Measurements from ENCODE around the gene ACOX2. TPM values are rescaled to one million over a fixed set of nuclear protein-coding genes. Genes with fewer than 3 reads are reported as not detected.

The ACOX2 gene
- total and polyA plus RNA-seq, 2 donors (not counting 3 experiments of a cell fraction or from before 2014, with no cell fraction given): 1.5 to 10.5 TPM

DNA sequence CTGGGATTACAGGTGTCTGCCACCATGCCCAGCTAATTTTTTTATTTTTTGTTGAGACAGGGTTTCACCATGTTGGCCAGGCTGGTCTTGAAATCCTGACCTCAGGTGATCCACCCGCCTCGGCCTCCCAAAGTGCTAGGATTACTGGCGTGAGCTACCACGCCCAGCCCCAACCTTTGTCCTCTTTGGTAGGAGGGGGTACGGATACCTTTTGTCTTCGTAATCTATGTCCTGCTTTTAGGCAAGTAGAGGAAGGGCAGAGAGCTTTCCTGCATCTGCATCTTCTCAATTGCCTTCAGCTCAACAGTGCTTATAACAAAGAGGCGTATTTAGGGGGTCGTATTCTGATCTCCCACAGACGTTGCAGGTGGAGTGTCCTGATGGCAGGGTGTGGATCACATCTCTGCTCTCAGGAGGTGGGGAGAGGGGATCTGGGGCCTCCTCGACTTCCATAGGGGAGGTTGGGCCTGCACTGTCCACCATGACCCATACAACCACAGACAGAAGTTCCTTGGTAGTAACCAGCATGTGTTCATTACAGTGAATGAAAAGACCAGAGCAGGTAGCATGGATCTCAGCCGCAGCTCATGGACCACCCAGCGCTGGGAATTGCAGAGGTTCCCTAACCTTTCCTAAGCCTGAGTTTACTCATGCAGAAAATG is 66.5 kb downstream of the ACOX2 start:
- CTCF ChIA-PET: interaction anchor here (1.0 to 1.5 kb wide), 2 partner anchors 21 to 87 kb away, joined by 3 to 4 read pairs; partner anchors contain the start of gene KCTD6
- FAIRE-seq: no peak
- dilution Hi-C loops (cut with MboI; ENCODE audit: extremely low pct_ligation_motif_present, low sequenced_read_pairs) (no loop called here), intact Hi-C loops (cut with micrococcal nuclease) (no loop called here)
- H3K27ac ChIP-seq (ENCODE audit: insufficient read depth, low read depth, low read length): no peak overlapping the region
- H3K27me3 ChIP-seq (ENCODE audit: control insufficient read depth in 2 of 2, insufficient read depth in 2 of 2, low read length in 2 of 2): no peaks in the 10 kb centered on the region
- POLR2A ChIA-PET: no interaction called here
- no peak overlapping the region for H3K4me3 ChIP-seq (replicated peaks in 1 of 3; ENCODE audit: insufficient read depth in 1 of 3, low read depth in 1 of 3, low read length in 3 of 3)
- no peaks in the 10 kb centered on the region for H3K79me2 ChIP-seq (ENCODE audit: control insufficient read depth, insufficient read depth, low read length)
- no peak overlapping the region for H3K9ac ChIP-seq (replicated peaks; ENCODE audit: extremely low read depth, insufficient read depth, low read length)
- no peak overlapping the region for H2AFZ ChIP-seq (ENCODE audit: low read depth, low read length)
- no peaks in the 10 kb centered on the region for H4K20me1 ChIP-seq (replicated peaks; ENCODE audit: control insufficient read depth, extremely low read depth, insufficient read depth, low read length)
- no peak overlapping the region for H3K4me2 ChIP-seq (ENCODE audit: insufficient read depth, low read length)
- H3K9me3 ChIP-seq (replicated peaks; ENCODE audit: control insufficient read depth, insufficient read depth, low read length): no peaks in the 10 kb centered on the region
- peaks cover 3% of the 10 kb centered on the region for H3K4me1 ChIP-seq (ENCODE audit: control insufficient read depth, extremely low read depth, insufficient read depth, low read length)
- no TSS peak for BruUV-seq (replicated peaks)
- DNase-seq (ENCODE audit: low read depth, low spot score): no peak
- no peaks in the 10 kb centered on the region for H3K36me3 ChIP-seq (ENCODE audit: control insufficient read depth in 2 of 2, extremely low read depth in 1 of 2, insufficient read depth in 2 of 2, low read length in 2 of 2)
- TF ChIP-seq MYC (IDR thresholded peaks at IDR 0.05; ENCODE audit: low read depth, low read length) (no peak), FOS (IDR thresholded peaks at IDR 0.05; ENCODE audit: borderline replicate concordance, insufficient read depth, low read length) (no peak)
- H3K9me1 ChIP-seq (replicated peaks; ENCODE audit: control insufficient read depth, extremely low read depth, insufficient read depth, low read length): no peaks in the 10 kb centered on the region

GRCh38 chr3:58469096-58469495 is 67.9 kb downstream of the ACOX2 start:
- FAIRE-seq (no peak), DNase-seq (ENCODE audit: low read depth, low spot score) (no peak)
- no peak overlapping the region for H3K4me3 ChIP-seq (replicated peaks in 1 of 3; ENCODE audit: insufficient read depth in 1 of 3, low read depth in 1 of 3, low read length in 3 of 3)
- CTCF ChIA-PET: interaction anchor here (1.5 to 2.0 kb wide), 2 partner anchors 22 to 88 kb away, joined by 3 to 6 read pairs; partner anchors contain the start of gene KCTD6
- no peak overlapping the region for H3K9ac ChIP-seq (replicated peaks; ENCODE audit: extremely low read depth, insufficient read depth, low read length)
- no peak overlapping the region for H3K27ac ChIP-seq (ENCODE audit: insufficient read depth, low read depth, low read length)
- H3K4me2 ChIP-seq (ENCODE audit: insufficient read depth, low read length): no peak overlapping the region
- no peaks in the 10 kb centered on the region for H3K9me1 ChIP-seq (replicated peaks; ENCODE audit: control insufficient read depth, extremely low read depth, insufficient read depth, low read length)
- dilution Hi-C loops (cut with MboI; ENCODE audit: extremely low pct_ligation_motif_present, low sequenced_read_pairs): no loop called here
- H3K27me3 ChIP-seq (ENCODE audit: control insufficient read depth in 2 of 2, insufficient read depth in 2 of 2, low read length in 2 of 2): no peaks in the 10 kb centered on the region
- H3K4me1 ChIP-seq (ENCODE audit: control insufficient read depth, extremely low read depth, insufficient read depth, low read length): peaks cover 3% of the 10 kb centered on the region
- no peaks in the 10 kb centered on the region for H3K79me2 ChIP-seq (ENCODE audit: control insufficient read depth, insufficient read depth, low read length)
- POLR2A ChIA-PET: no interaction called here
- TF ChIP-seq, protein P1, sequence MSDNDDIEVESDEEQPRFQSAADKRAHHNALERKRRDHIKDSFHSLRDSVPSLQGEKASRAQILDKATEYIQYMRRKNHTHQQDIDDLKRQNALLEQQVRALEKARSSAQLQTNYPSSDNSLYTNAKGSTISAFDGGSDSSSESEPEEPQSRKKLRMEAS (IDR thresholded peaks at IDR 0.05; ENCODE audit: insufficient read depth, insufficient read length): no peak
- TF ChIP-seq POLR2AphosphoS5 (IDR thresholded peaks at IDR 0.05; ENCODE audit: insufficient read depth, low read depth, low read length) (no peak), EZH2 (IDR thresholded peaks at IDR 0.05; ENCODE audit: borderline replicate concordance, low read depth, low read length, severe bottlenecking) (no peak), JUN (IDR thresholded peaks at IDR 0.05; ENCODE audit: borderline replicate concordance, insufficient read depth, insufficient read length, low read depth) (no peak), POLR2A (IDR thresholded peaks at IDR 0.05; ENCODE audit: low read depth, low read length) (no peak), FOS (IDR thresholded peaks at IDR 0.05; ENCODE audit: borderline replicate concordance, insufficient read depth, low read length) (no peak)
- H2AFZ ChIP-seq (ENCODE audit: low read depth, low read length): no peak overlapping the region
- intact Hi-C loops (cut with micrococcal nuclease): no loop called here
- H3K9me3 ChIP-seq (replicated peaks; ENCODE audit: control insufficient read depth, insufficient read depth, low read length): no peaks in the 10 kb centered on the region
- H4K20me1 ChIP-seq (replicated peaks; ENCODE audit: control insufficient read depth, extremely low read depth, insufficient read depth, low read length): no peaks in the 10 kb centered on the region
- BruUV-seq (replicated peaks): no TSS peak
- no peaks in the 10 kb centered on the region for H3K36me3 ChIP-seq (ENCODE audit: control insufficient read depth in 2 of 2, extremely low read depth in 1 of 2, insufficient read depth in 2 of 2, low read length in 2 of 2)
